GM18505 (cell line): ENCODE measurements around the gene MAD1L1.
A peak's percentile ranks its signal among the peaks of the same experiment; 100 is the strongest.

Experiments
- ATAC-seq: cut with Tn5 transposase; IDR thresholded peaks from one replicate; pipeline ENCODE4 v1.9.1; 2021; ENCODE audit not compliant: unreplicated experiment
- POLR2A ChIP-seq: IDR thresholded peaks from 4 replicates; pipeline ENCODE4 v1.6.1; 2011; ENCODE audit warnings: borderline replicate concordance; ENCODE audit not compliant: insufficient read depth, insufficient read length; ENCODE audit errors: extremely low read depth

Gene MAD1L1

GRCh38 chr7:2173189-2173827 lies 59.4 kb downstream of the MAD1L1 start:
- no peak for ATAC-seq
- no peak for TF ChIP-seq POLR2A

- TF ChIP-seq POLR2A = no peak
- no peak for ATAC-seq
Observed at GRCh38 chr7:2172311-2173188, 60.2 kb downstream of the MAD1L1 start.

GRCh38 chr7:2171855-2172254 lies 60.9 kb downstream of the MAD1L1 start:
- no peak for ATAC-seq

GRCh38 chr7:2170576-2171521 lies 61.9 kb downstream of the MAD1L1 start:
- no peak for ATAC-seq

More at GRCh38 chr7:2171855-2172254, 60.9 kb downstream of the MAD1L1 start:
- no peak for TF ChIP-seq POLR2A

GRCh38 chr7:2169923-2170575 lies 62.7 kb downstream of the MAD1L1 start:
- no peak for ATAC-seq
- no peak for TF ChIP-seq POLR2A

More at GRCh38 chr7:2170576-2171521, 61.9 kb downstream of the MAD1L1 start:
- TF ChIP-seq POLR2A = no peak

GRCh38 chr7:2168615-2169311 lies 64.0 kb downstream of the MAD1L1 start:
- no peak for ATAC-seq

GRCh38 chr7:2166625-2167280 lies 66.0 kb downstream of the MAD1L1 start:
- TF ChIP-seq POLR2A = no peak

More at GRCh38 chr7:2168615-2169311, 64.0 kb downstream of the MAD1L1 start:
- no peak for TF ChIP-seq POLR2A

GRCh38 chr7:2165610-2166594 lies 66.8 kb downstream of the MAD1L1 start:
- TF ChIP-seq POLR2A = no peak
- ATAC-seq = peak; percentile 93

More at GRCh38 chr7:2166625-2167280, 66.0 kb downstream of the MAD1L1 start:
- no peak for ATAC-seq

- no peak for TF ChIP-seq POLR2A
- no peak for ATAC-seq
Observed at GRCh38 chr7:2165239-2165609, 67.5 kb downstream of the MAD1L1 start.

- no peak for ATAC-seq
- no peak for TF ChIP-seq POLR2A
Observed at GRCh38 chr7:2164646-2165045, 68.1 kb downstream of the MAD1L1 start.

- TF ChIP-seq POLR2A = no peak
- ATAC-seq = no peak
Observed at GRCh38 chr7:2163600-2164555, 68.9 kb downstream of the MAD1L1 start.
